Mesenchymal stem cell (in vitro differentiated cells and primary cell): Measurements from ENCODE around the gene TIMP4.

ENCODE experiments used
- DNase-seq: peaks from one replicate; pipeline ENCODE4 v3.0.0-alpha.2; 2013
- H2AFZ ChIP-seq: one replicate; pipeline ENCODE4 v1.6.1; 2013; ENCODE audit warnings: low read depth, mild to moderate bottlenecking, control low read depth, inconsistent platforms, low read length, moderate library complexity
- H2AK5ac ChIP-seq: 2 replicates; pipeline ENCODE4 v1.6.1; 2013; ENCODE audit warnings: low read length, moderate library complexity, mild to moderate bottlenecking, inconsistent platforms; ENCODE audit not compliant: severe bottlenecking
- H2BK120ac ChIP-seq: one replicate; pipeline ENCODE4 v1.6.1; 2013; ENCODE audit warnings: low read depth, mild to moderate bottlenecking, inconsistent platforms, low read length, moderate library complexity
- H2BK12ac ChIP-seq, 2 experiments: one replicate each; pipeline ENCODE4 v1.6.1; 2013; ENCODE audit warnings: inconsistent platforms in 2 of 2, low read length in 2 of 2, mild to moderate bottlenecking in 2 of 2, moderate library complexity in 2 of 2, control low read depth in 1 of 2
- H2BK15ac ChIP-seq: one replicate; pipeline ENCODE4 v1.6.1; 2013; ENCODE audit warnings: mild to moderate bottlenecking, low read depth, inconsistent platforms; ENCODE audit not compliant: poor library complexity, severe bottlenecking
- H2BK5ac ChIP-seq: 2 replicates; pipeline ENCODE4 v1.6.1; 2013; ENCODE audit warnings: low read depth, mild to moderate bottlenecking, low read length, control low read depth, inconsistent platforms; ENCODE audit not compliant: poor library complexity, severe bottlenecking
- H3K14ac ChIP-seq, 2 experiments: one replicate each; pipeline ENCODE4 v1.6.1; 2013; ENCODE audit warnings: inconsistent platforms in 2 of 2, low read length in 2 of 2, control low read depth in 1 of 2, mild to moderate bottlenecking in 1 of 2, moderate library complexity in 1 of 2
- H3K18ac ChIP-seq, 2 experiments: one replicate each; pipeline ENCODE4 v1.6.1; 2013; ENCODE audit warnings: inconsistent platforms in 2 of 2, low read length in 2 of 2, control low read depth in 1 of 2, low read depth in 1 of 2, mild to moderate bottlenecking in 1 of 2
- H3K23ac ChIP-seq, 2 experiments: one replicate each; pipeline ENCODE4 v1.6.1; 2013; ENCODE audit warnings: inconsistent platforms in 2 of 2, low read length in 2 of 2, mild to moderate bottlenecking in 2 of 2, moderate library complexity in 2 of 2, control low read depth in 1 of 2
- H3K27ac ChIP-seq: 2 replicates; pipeline ENCODE4 v1.5.1; 2013; ENCODE audit warnings: mild to moderate bottlenecking, moderate library complexity, low read length, control low read depth, inconsistent platforms; ENCODE audit not compliant: poor library complexity, severe bottlenecking
- H3K27me3 ChIP-seq, 2 experiments: 2 replicates each; pipeline versions ENCODE4 v1.6.1 to v1.7.0; 2013; ENCODE audit warnings: low read length in 2 of 2, mild to moderate bottlenecking in 2 of 2, moderate library complexity in 2 of 2, control low read depth in 1 of 2, inconsistent platforms in 1 of 2; ENCODE audit not compliant: control insufficient read depth in 1 of 2, insufficient read depth in 1 of 2
- H3K36me3 ChIP-seq, 2 experiments: 2 replicates each; pipeline versions ENCODE4 v1.6.1 to v1.7.0; 2013; ENCODE audit warnings: low read length in 2 of 2, control low read depth in 1 of 2, inconsistent platforms in 1 of 2, low read depth in 1 of 2, mild to moderate bottlenecking in 1 of 2; ENCODE audit not compliant: insufficient read depth in 2 of 2, control insufficient read depth in 1 of 2
- H3K4ac ChIP-seq, 2 experiments: one replicate each; pipeline ENCODE4 v1.6.1; 2013; ENCODE audit warnings: inconsistent platforms in 2 of 2, low read length in 2 of 2, mild to moderate bottlenecking in 2 of 2, moderate library complexity in 2 of 2, control low read depth in 1 of 2, low read depth in 1 of 2
- H3K4me1 ChIP-seq: 2 replicates; pipeline ENCODE4 v1.6.1; 2013; ENCODE audit warnings: low read depth, low read length, control low read depth; ENCODE audit not compliant: control insufficient read depth, insufficient read depth
- H3K4me2 ChIP-seq: 2 replicates; pipeline ENCODE4 v1.6.1; 2013; ENCODE audit warnings: low read length, mild to moderate bottlenecking, inconsistent platforms; ENCODE audit not compliant: poor library complexity, severe bottlenecking
- H3K4me3 ChIP-seq, 2 experiments: 2 replicates each; pipeline versions ENCODE4 v1.5.1 to v1.7.0; 2013; ENCODE audit warnings: low read length in 2 of 2, mild to moderate bottlenecking in 2 of 2, control low read depth in 1 of 2, low read depth in 1 of 2; ENCODE audit not compliant: insufficient read depth in 1 of 2
- H3K79me1 ChIP-seq: replicated peaks from 2 replicates; pipeline ENCODE4 v1.6.1; 2013; ENCODE audit warnings: mild to moderate bottlenecking, control low read depth, low read length, inconsistent platforms; ENCODE audit not compliant: poor library complexity, severe bottlenecking
- H3K9ac ChIP-seq: 2 replicates; pipeline ENCODE4 v1.7.0; 2013; ENCODE audit warnings: mild to moderate bottlenecking, low read length, moderate library complexity
- H3K9me3 ChIP-seq: 2 replicates; pipeline ENCODE4 v1.7.0; 2013; ENCODE audit warnings: mild to moderate bottlenecking, low read length; ENCODE audit not compliant: control insufficient read depth
- H4K8ac ChIP-seq: one replicate; pipeline ENCODE4 v1.6.1; 2013; ENCODE audit warnings: inconsistent platforms, mild to moderate bottlenecking, low read length, moderate library complexity
- H4K91ac ChIP-seq: one replicate; pipeline ENCODE4 v1.6.1; 2013; ENCODE audit warnings: mild to moderate bottlenecking, low read length, inconsistent platforms
- WGBS: methylation state at CpG from one replicate; pipeline ENCODE4 v1.1.7; 2013; ENCODE audit warnings: mixed read lengths; 5-methylcytosine and 5-hydroxymethylcytosine counted together

Gene TIMP4

DNA sequence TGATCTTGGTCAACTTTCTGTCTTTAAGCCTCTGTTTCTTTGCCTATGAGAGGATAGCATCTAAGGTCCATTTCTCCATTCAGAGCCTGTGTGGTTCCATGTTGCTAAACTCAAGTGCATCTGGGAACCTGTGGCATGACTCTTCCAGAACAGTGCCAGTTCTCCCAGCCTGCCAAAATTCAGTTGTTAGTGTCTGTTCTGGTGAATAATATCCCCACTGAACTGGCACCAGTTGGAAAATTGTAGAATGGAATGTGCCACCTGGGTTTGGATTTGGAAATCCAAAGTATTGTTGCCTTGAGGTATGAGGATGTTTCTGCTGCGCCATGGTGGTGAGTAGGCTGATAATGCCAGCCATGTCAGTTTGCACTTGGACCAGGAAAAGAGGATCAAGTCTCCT is 31.3 kb downstream of the TIMP4 start:
- Histone ChIP-seq H2BK120ac (no peak overlapping the region), H3K14ac (no peak overlapping the region), H3K4ac (no peak overlapping the region), H3K9me3 (no peaks in the 10 kb centered on the region), H3K4me2 (no peak overlapping the region), H2AFZ (no peak overlapping the region), H2AK5ac (no peak overlapping the region), H3K36me3 (no peaks in the 10 kb centered on the region), H3K18ac (no peak overlapping the region), H3K79me1 (no peaks in the 10 kb centered on the region), H2BK5ac (no peak overlapping the region), H4K8ac (no peak overlapping the region), H3K4me1 (no peaks in the 10 kb centered on the region), H3K27ac (no peak overlapping the region), H2BK12ac (no peak overlapping the region), H3K9ac (no peak overlapping the region), H3K27me3 (peaks cover 24 to 33% of the 10 kb centered on the region in 2 experiments), H3K4me3 (no peak overlapping the region), H3K23ac (no peak overlapping the region), H4K91ac (no peak overlapping the region), H2BK15ac (no peak overlapping the region)
- DNase-seq: no peak
- 100% methylated on average over 1 of the region's 1 CpG for WGBS

DNA sequence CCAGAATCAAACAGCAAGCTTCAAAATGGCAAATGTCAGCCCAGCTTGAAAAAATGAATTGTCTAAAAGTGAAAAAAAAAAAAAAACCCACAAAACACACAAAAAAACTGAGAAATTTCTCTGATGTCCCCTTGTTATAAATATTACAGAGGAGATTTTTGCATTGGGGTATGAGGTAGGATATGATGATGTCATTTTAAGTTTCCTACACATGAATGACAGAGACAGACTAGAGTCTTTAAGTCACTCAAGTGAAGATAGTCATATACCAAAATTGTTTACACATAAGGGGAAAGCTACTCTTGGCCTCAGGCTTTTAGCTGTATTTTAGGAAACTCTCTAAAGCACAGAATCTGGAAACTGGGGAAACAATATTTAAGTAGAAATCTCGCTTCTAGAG is 32.9 kb downstream of the TIMP4 start:
- Histone ChIP-seq H2AFZ (no peak overlapping the region), H3K27me3 (peaks cover 14 to 25% of the 10 kb centered on the region in 2 experiments), H3K4ac (no peak overlapping the region), H3K9me3 (no peaks in the 10 kb centered on the region), H2BK5ac (no peak overlapping the region), H3K79me1 (no peaks in the 10 kb centered on the region), H3K4me3 (no peak overlapping the region), H3K27ac (no peak overlapping the region), H2BK12ac (no peak overlapping the region), H3K4me2 (no peak overlapping the region), H4K91ac (no peak overlapping the region), H2AK5ac (no peak overlapping the region), H3K23ac (no peak overlapping the region), H4K8ac (no peak overlapping the region), H3K4me1 (no peaks in the 10 kb centered on the region), H3K14ac (no peak overlapping the region), H3K18ac (no peak overlapping the region), H3K36me3 (no peaks in the 10 kb centered on the region), H3K9ac (no peak overlapping the region), H2BK120ac (no peak overlapping the region), H2BK15ac (no peak overlapping the region)
- no peak for DNase-seq
- WGBS: 82% methylated on average over 1 of the region's 1 CpG

DNA sequence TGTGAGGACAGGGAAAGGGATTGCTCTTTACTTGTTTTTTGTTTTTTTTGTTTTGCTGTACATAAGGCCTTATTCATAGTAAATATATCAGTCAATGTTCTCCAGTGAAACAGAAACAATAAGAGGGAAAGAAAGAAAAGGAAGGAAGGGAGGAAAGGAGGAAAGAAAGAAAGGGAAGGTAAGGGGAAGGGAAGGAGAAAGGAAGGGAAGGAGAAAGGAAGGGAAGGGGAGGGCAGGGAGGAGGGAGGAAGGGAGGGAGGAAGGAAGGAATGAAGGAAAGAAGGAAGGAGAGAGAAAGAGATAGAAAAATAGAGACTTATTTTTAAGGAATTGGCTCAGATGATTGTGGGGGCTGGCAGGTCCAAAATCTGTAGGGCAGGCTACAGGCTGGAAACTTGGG is 37.2 kb downstream of the TIMP4 start:
- Histone ChIP-seq H3K14ac (no peak overlapping the region), H3K4ac (no peak overlapping the region), H4K91ac (no peak overlapping the region), H3K23ac (no peak overlapping the region), H2AK5ac (no peak overlapping the region), H2BK5ac (no peak overlapping the region), H2BK12ac (no peak overlapping the region), H3K4me1 (no peaks in the 10 kb centered on the region), H2BK120ac (no peak overlapping the region), H3K27me3 (peaks cover 12 to 16% of the 10 kb centered on the region in 2 experiments), H2BK15ac (no peak overlapping the region), H2AFZ (no peak overlapping the region), H3K9ac (no peak overlapping the region), H3K18ac (no peak overlapping the region), H4K8ac (no peak overlapping the region), H3K79me1 (no peaks in the 10 kb centered on the region), H3K4me2 (no peak overlapping the region), H3K4me3 (no peak overlapping the region), H3K27ac (no peak overlapping the region), H3K36me3 (no peaks in the 10 kb centered on the region), H3K9me3 (no peaks in the 10 kb centered on the region)
- DNase-seq: no peak

DNA sequence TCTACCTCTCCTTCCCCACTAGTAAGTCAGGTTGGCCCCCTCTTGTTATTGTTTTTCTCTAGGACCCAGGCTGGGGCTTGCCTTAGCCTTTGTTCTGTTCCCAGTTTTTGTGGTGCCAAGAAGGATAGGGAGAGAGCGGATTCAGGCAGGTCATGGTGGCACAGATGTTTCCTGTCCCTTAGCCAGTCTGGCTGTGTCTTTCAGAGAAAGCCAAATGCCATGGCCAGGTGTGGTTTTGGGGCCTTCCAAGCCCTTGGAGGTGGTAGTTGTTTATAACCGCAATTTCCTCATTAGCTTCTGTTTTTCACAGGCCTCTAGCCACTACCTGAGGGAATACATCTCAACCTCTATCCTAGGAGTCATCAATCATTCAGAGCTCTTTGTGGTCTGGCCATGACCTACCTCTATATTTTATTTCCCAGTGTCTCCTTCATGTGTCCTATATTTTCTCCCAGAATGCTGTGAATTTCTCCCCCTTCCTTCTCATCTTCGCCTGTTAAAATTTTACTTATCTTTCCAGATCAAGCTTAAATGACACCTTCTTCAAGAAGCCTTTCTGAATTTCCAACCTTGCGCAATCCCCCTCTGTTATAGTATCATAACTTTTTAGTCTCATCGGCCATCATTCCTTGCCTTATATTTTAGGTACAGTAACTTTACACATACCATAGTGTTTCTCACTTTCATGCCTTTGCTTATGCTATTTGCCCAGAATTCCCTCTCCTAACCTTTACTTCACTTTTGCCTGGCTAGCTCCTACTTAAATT is 38.2 kb downstream of the TIMP4 start:
- no peak overlapping the region for H2AFZ ChIP-seq
- no peak overlapping the region for H2BK120ac ChIP-seq
- no peaks in the 10 kb centered on the region for H3K9me3 ChIP-seq
- H3K36me3 ChIP-seq: no peaks in the 10 kb centered on the region
- peak; percentile 7 for DNase-seq
- H4K91ac ChIP-seq: no peak overlapping the region
- peaks cover 20 to 25% of the 10 kb centered on the region in 2 experiments for H3K27me3 ChIP-seq
- H3K23ac ChIP-seq: no peak overlapping the region
- H2AK5ac ChIP-seq: no peak overlapping the region
- no peak overlapping the region for H2BK12ac ChIP-seq
- no peak overlapping the region for H3K14ac ChIP-seq
- no peaks in the 10 kb centered on the region for H3K4me1 ChIP-seq
- H3K79me1 ChIP-seq: no peaks in the 10 kb centered on the region
- no peak overlapping the region for H3K4me2 ChIP-seq
- no peak overlapping the region for H3K4me3 ChIP-seq
- no peak overlapping the region for H3K27ac ChIP-seq
- H3K18ac ChIP-seq: no peak overlapping the region
- WGBS: 91% methylated on average over 5 of the region's 5 CpGs
- H2BK15ac ChIP-seq: no peak overlapping the region
- H2BK5ac ChIP-seq: no peak overlapping the region
- H4K8ac ChIP-seq: no peak overlapping the region
- no peak overlapping the region for H3K4ac ChIP-seq
- H3K9ac ChIP-seq: no peak overlapping the region
